Left forelimb (tissue), 1 donor: ENCODE measurements around the gene TXK.

ENCODE experiments used
- DNase-seq: peaks from one replicate; pipeline ENCODE4 v3.0.0-alpha.2; 2018; ENCODE audit warnings: low spot score

Gene TXK

DNA sequence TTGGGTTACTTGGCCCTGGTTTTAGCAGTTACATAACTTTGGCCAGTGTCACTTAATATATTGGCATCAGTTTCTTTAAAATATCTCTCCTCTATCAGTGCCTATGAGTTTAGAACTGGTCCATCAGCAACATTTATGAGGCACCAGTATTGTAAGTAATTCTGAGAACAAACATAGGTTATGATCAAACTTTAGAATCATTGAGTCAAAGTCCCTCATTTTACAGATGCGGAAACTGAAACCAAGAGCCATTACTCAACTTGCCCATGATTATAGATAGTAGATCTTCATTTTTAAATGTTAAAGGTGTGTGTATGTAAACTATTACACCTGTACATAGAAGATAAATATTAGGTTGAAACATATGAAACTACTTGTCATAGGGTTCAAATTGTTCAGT is 113.0 kb downstream of the TXK start:
- no peak for DNase-seq

DNA sequence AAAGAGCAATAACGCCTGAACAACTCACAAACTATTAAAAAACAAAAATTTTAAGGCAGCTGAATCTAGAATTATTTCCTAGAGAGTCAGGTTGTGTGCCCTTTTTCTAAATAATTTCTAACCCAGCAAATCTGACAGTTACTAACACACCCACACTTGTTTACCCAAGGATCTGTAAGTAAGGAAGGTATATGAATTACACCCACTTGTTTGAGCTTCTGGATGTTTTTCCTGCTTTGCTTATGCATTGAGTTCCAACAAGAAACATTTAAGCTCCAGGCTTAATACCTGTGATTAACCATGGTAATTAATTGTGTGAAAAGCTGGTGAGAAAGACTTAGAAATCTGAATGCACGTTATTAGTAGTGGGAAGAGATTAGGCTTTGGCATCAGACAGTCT is 115.9 kb downstream of the TXK start:
- no peak for DNase-seq

DNA sequence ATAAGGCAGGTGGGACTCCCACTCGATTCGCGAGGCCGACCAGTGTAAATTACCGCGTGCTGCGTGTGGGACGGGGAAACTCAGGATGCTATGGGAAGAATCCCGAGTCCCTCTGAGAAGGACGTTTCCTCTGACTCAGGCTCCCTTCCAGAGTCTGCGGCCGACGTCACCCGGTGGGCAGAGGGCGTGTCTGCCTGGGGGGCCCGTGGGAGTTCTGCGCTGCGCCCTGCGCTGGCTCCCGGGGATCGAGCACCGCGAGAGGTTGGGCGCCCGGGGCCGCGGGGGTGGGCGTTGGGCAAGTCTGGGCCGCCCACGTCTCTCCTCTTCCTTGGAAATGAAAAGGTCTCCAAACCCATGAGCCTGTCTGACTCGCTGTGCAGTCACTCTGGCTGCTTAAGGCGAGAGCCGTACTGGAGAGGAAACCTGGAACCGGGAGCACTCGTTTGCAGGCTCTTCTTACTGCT is 116.9 kb downstream of the TXK start:
- no peak for DNase-seq
